GM12874 (cell line): ENCODE measurements around the gene R3HCC1L.

ENCODE experiments used
- CTCF ChIP-seq: IDR thresholded peaks from 2 replicates; pipeline ENCODE4 v1.5.1; 2011; ENCODE audit warnings: low read depth, mild to moderate bottlenecking, control low read depth, low read length, moderate library complexity; ENCODE audit not compliant: insufficient read depth

R3HCC1L gene

GRCh38 chr10:98097175-98097574 is 37.3 kb upstream of the R3HCC1L start:
- no peak for TF ChIP-seq CTCF

DNA sequence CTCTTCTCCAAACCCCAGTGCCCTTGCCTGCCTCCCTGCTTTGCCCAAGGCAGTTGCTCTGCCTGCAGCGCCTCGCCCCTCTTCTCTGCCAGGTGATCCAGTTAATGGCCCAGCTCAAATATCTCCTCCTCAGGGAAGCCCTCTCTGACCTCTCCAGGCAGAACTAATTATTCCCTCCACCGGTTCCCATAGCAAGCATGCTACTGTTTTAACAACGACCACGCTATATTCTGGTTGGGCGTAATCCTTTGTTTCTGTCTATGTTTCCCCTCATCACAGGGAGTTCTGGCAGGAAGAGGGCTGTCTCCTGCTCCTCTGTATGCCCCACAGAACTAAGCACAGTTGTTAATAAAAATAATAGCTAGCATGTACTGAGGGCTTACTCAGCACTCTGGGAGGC is 36.8 kb upstream of the R3HCC1L start:
- no peak for TF ChIP-seq CTCF

GRCh38 chr10:98098247-98098646 is 36.2 kb upstream of the R3HCC1L start:
- TF ChIP-seq CTCF, result no peak

GRCh38 chr10:98100476-98100875 is 34.0 kb upstream of the R3HCC1L start:
- no peak for TF ChIP-seq CTCF

- TF ChIP-seq CTCF, result no peak
Observed at GRCh38 chr10:98101366-98101765, 33.1 kb upstream of the R3HCC1L start.

DNA sequence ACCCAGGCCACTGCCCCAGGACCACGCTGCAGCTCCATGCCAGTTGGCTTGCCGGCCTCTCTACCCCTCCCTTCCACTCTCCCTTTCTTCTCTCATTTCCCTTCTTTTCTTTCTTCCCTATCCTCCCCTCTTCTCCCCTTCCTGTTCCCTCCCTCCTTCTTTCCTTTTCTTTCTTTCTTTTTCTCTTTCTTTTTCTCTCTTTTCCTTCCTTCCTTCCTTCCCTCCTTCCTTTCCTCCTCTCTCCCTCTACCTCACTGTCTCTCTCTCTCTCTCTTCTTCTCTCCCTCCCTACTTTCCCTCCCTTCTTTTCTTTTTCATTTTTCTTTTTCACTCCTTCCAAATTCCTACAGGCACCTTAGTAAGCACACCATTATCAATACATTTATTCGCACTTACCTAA is 30.3 kb upstream of the R3HCC1L start:
- no peak for TF ChIP-seq CTCF

DNA sequence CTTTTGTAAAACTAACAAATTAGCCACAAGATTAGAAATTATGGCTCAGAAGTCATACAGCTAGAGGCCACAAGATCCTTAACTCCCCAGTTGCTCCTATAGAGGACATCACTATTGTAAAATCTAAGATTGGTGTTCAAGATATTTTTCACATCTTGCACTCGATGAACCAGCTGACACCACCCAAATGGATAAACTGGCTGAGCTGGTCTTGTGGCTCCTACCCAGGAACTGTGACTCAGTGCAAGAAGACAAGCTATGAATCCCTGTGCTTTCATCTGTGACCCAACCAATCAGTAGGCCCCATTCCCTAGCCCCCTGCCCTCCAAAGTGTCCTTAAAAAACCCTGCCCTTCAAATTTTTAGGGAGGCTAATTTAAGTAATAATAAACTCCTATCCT is 27.9 kb upstream of the R3HCC1L start:
- no peak for TF ChIP-seq CTCF
